Breast epithelium (tissue), 4 donors: ENCODE measurements around the gene CACHD1. TPM values are rescaled to one million over a fixed set of nuclear protein-coding genes. Genes with fewer than 3 reads are reported as not detected.
A peak's percentile ranks its signal among the peaks of the same experiment; 100 is the strongest.

Source experiments
- DNase-seq, 2 donors: peaks; one replicate each; pipeline ENCODE4 v3.0.0-alpha.2; 2019; ENCODE audit warnings: low spot score in 2 of 2
- H3K27ac ChIP-seq, 2 donors: fragments of 200-600 bp; sonication (generic) in 1 of 2; one replicate each; pipeline ENCODE4 v1.5.1; 2016 to 2019; ENCODE audit warnings: mild to moderate bottlenecking in 1 of 2
- H3K27me3 ChIP-seq, 2 donors: fragments of 200-600 bp; sonication (generic) in 1 of 2; one replicate each; pipeline versions ENCODE4 v1.5.1 to v1.6.0; 2017 to 2019; ENCODE audit warnings: control low read depth in 1 of 2, mild to moderate bottlenecking in 1 of 2
- H3K36me3 ChIP-seq: fragments of 200-600 bp; one replicate; pipeline ENCODE4 v1.5.1; 2019
- H3K4me1 ChIP-seq, 2 donors: fragments of 200-600 bp; sonication (generic); one replicate each; pipeline ENCODE4 v1.5.1; 2016 to 2019; ENCODE audit warnings: control low read depth in 1 of 2
- H3K4me3 ChIP-seq, 3 donors: fragments of 200-600 bp; sonication (generic); 1 replicate in 2 of 3; 2 replicates in 1 of 3; pipeline ENCODE4 v1.5.1; 2016 to 2019; ENCODE audit warnings: mild to moderate bottlenecking in 3 of 3, moderate library complexity in 2 of 3
- H3K9me3 ChIP-seq, 2 donors: fragments of 200-600 bp; sonication (generic) in 1 of 2; one replicate each; pipeline ENCODE4 v1.5.1; 2016 to 2019; ENCODE audit warnings: control low read depth in 1 of 2
- CTCF ChIP-seq, 3 donors: fragments of 450-650 bp; IDR thresholded peaks; one replicate each; pipeline ENCODE4 v1.5.1; 2016 to 2017; ENCODE audit warnings: antibody characterized with exemption in 3 of 3, mild to moderate bottlenecking in 3 of 3, moderate library complexity in 3 of 3
- POLR2A ChIP-seq: fragments of 450-650 bp; IDR thresholded peaks from one replicate; pipeline ENCODE4 v1.6.1; 2016; ENCODE audit warnings: antibody characterized with exemption, mild to moderate bottlenecking, moderate library complexity
- POLR2AphosphoS5 ChIP-seq, 3 donors: sonication (generic); formaldehyde crosslinking; IDR thresholded peaks; one replicate each; pipeline ENCODE4 v1.6.1; 2017; ENCODE audit warnings: antibody characterized with exemption in 3 of 3
- intact Hi-C: fragments of 100-400 bp; cut with DNase I; formaldehyde crosslinking; loops from one replicate; pipeline ENCODE4 v1.15.1; 2023; ENCODE audit warnings: low total_unique reads
- total RNA-seq, 3 donors: library from RNA; depleted of rRNA; stranded (reverse); fragments of >200 nt; gene quantifications; one replicate each; pipeline ENCODE4 v1.1.0, GENCODE V29; 2016

Gene CACHD1
- total RNA-seq, 3 donors from 2014 or later, result 21.6 to 31.9 (median 25.3) TPM

- intact Hi-C loops, result loop anchor here (5.0 kb wide), 1 partner anchor 146 kb away; no protein-coding TSS in a partner anchor
- H3K27ac ChIP-seq, result no peak overlapping the region
- H3K4me3 ChIP-seq, result no peak overlapping the region
- no peak for DNase-seq
- H3K4me1 ChIP-seq, result no peaks in the 10 kb centered on the region
- H3K27me3 ChIP-seq, result no peaks in the 10 kb centered on the region
- no peaks in the 10 kb centered on the region for H3K36me3 ChIP-seq
- no peak for TF ChIP-seq POLR2A
- no peak for TF ChIP-seq POLR2AphosphoS5 (IDR thresholded peaks at IDR 0.05)
- no peak for TF ChIP-seq CTCF (IDR thresholded peaks at IDR 0.05)
- no peaks in the 10 kb centered on the region for H3K9me3 ChIP-seq
Measured at GRCh38 chr1:64685765-64686341, 215.9 kb downstream of the CACHD1 start.

- no peak for DNase-seq
- Histone ChIP-seq H3K4me1 (no peaks in the 10 kb centered on the region), H3K27me3 (no peaks in the 10 kb centered on the region), H3K27ac (peak overlapping the region; percentile 26 to 28), H3K4me3 (no peak overlapping the region), H3K9me3 (no peaks in the 10 kb centered on the region), H3K36me3 (no peaks in the 10 kb centered on the region)
- TF ChIP-seq POLR2AphosphoS5 (IDR thresholded peaks at IDR 0.05) (no peak), POLR2A (no peak), CTCF (IDR thresholded peaks at IDR 0.05) (peak; percentile 72 to 83 (median 82))
- intact Hi-C loops, result loop anchor here (5.0 kb wide), 1 partner anchor 145 kb away; no protein-coding TSS in a partner anchor
Measured at GRCh38 chr1:64686828-64687724, 217.1 kb downstream of the CACHD1 start.

- intact Hi-C loops, result loop anchor here (5.0 kb wide), 1 partner anchor 144 kb away; no protein-coding TSS in a partner anchor
- H3K27ac ChIP-seq, result peak overlapping the region in 1 of 2 donors; percentile 26
- H3K9me3 ChIP-seq, result no peaks in the 10 kb centered on the region
- no peaks in the 10 kb centered on the region for H3K4me1 ChIP-seq
- no peaks in the 10 kb centered on the region for H3K27me3 ChIP-seq
- TF ChIP-seq POLR2AphosphoS5 (IDR thresholded peaks at IDR 0.05), result no peak
- TF ChIP-seq POLR2A, result no peak
- TF ChIP-seq CTCF (IDR thresholded peaks at IDR 0.05), result no peak
- H3K36me3 ChIP-seq, result no peaks in the 10 kb centered on the region
- no peak for DNase-seq
- H3K4me3 ChIP-seq, result no peak overlapping the region
Measured at GRCh38 chr1:64687725-64688327, 217.9 kb downstream of the CACHD1 start.

DNA sequence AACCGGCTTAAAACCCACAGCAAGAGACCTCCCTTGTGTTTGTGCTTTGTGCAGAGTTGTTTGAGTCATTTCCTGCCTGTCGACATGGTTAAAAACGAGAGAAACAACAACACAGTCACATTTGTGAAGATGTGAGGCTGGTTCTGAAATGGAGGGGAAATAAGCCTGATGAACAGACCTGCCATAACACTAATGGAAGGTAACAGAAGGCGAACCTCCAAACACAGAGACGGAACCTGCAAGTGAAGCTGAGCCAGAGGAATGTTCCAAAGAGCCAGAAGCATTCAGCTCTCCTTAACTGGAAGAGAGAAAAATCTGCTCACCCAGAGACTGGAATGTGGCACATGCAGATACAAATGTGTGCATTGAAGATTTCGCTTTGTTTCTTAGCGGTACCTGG is 221.7 kb downstream of the CACHD1 start:
- peak overlapping the region in 1 of 2 donors; percentile 76 for H3K27ac ChIP-seq
- no peak for DNase-seq
- H3K4me3 ChIP-seq, result no peak overlapping the region
- TF ChIP-seq POLR2AphosphoS5 (IDR thresholded peaks at IDR 0.05) (no peak), CTCF (IDR thresholded peaks at IDR 0.05) (no peak), POLR2A (no peak)
- no peaks in the 10 kb centered on the region for H3K27me3 ChIP-seq
- H3K36me3 ChIP-seq, result no peaks in the 10 kb centered on the region
- intact Hi-C loops, result no loop called here
- no peaks in the 10 kb centered on the region for H3K4me1 ChIP-seq
- no peaks in the 10 kb centered on the region for H3K9me3 ChIP-seq

DNA sequence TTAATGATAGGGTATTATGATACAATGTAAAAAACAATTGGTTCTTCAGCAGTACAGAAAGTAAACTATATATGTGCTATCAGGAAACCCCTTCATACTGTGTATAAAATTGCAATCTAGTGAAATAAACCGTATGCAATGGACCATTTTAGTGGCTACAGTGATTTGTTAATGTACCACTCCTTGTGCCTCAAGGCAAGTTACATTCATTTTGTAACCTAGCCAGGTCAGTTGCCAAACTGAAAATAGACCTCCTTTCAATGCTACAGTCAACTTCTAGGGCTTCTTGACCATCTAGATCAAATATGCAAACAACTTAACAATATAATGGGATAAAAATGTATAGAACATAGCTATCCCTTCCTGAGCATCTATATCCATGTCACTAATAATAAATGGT is 223.0 kb downstream of the CACHD1 start:
- no peak overlapping the region for H3K27ac ChIP-seq
- H3K4me3 ChIP-seq, result no peak overlapping the region
- H3K36me3 ChIP-seq, result no peaks in the 10 kb centered on the region
- TF ChIP-seq POLR2AphosphoS5 (IDR thresholded peaks at IDR 0.05) (no peak), POLR2A (no peak), CTCF (IDR thresholded peaks at IDR 0.05) (no peak)
- H3K27me3 ChIP-seq, result no peaks in the 10 kb centered on the region
- H3K9me3 ChIP-seq, result no peaks in the 10 kb centered on the region
- DNase-seq, result no peak
- no peaks in the 10 kb centered on the region for H3K4me1 ChIP-seq
- intact Hi-C loops, result no loop called here
